GM18520 (cell line): ENCODE results near the gene PIK3R6.

Experiments
- ATAC-seq: cut with Tn5 transposase; IDR thresholded peaks from one replicate; pipeline ENCODE4 v1.9.1; 2021; ENCODE audit not compliant: unreplicated experiment

PIK3R6 gene

DNA sequence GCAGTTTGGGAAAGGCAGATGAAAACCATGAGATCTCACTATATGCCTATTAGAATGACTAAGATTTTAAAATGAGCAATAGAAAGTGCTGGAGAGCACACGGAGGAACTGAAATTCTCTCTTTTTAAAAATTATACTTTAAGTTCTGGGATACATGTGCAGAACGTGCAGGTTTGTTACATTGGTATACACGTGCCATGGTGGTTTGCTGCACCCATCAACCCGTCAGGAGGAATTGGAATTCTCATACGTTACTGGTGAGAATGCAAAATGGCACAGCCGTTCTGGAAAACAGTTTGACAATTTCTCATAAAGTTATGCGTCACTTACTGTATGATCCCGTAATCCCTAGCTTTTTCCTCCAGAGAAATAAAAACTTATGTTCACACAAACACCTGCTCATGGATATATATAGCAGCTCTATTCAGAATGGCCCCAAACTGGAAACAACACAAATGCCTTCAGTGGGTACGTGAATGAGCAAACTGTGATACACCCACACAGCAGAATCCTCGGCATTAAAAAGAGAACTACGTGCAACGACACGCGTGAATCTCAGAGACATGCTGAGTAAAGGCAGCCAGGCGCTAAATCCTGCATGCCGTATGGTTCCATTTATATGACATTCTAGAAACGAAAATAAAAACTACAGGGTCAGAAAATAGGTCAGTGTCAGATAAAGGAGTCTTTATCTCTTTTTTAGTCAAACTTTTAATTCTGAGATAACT is 11.8 kb downstream of the PIK3R6 start:
- ATAC-seq: peak; percentile 35

GRCh38 chr17:8851600-8851999 is 15.9 kb downstream of the PIK3R6 start:
- no peak for ATAC-seq

- no peak for ATAC-seq
Observed at GRCh38 chr17:8849311-8850041, 18.0 kb downstream of the PIK3R6 start.

- no peak for ATAC-seq
Observed at GRCh38 chr17:8847891-8848290, 19.6 kb downstream of the PIK3R6 start.

- ATAC-seq: no peak
Observed at GRCh38 chr17:8846768-8847211, 20.7 kb downstream of the PIK3R6 start.

DNA sequence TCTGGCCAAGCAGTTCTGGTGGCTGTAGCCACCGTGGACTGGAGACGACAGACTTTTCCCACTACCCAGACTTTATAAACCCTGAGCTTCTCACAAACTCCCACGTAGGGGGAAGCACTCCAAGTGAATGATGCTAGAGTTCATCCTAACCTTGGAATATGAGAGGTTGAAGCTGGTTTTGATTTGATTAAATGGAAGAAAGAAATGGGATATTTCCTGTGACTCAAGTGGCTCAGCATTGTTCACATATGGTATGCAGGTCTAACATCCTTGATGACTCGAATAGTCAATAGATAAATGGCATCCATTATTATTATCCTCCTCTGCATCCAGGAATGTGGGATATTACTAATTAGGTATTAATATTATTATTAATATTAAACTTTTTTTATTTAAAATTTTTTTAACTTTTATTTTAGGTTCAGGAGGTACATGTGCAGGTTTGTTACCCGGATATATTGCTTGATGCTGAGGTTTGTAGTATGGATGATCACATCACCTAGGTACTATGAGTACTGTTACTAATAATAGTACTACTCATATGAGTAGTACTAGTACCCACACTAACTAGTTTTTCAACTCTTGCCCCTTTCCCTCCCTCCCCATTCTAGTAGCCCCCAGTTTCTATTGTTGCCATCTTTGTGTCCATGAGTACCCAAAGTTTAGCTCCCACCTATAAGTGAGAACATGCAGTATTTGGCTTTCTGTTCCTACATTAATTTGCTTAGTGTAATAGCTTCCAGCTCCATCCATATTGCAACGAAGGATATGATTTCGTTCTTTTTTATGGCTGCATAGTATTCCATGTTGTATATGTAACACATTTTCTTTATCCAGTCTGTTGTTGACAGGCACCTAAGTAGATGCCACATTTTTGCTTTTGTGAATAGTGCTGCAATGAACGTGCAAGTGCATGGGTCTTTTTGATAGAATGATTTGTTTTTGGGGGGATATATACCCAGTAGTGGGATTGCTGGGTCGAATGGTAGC is 22.9 kb downstream of the PIK3R6 start:
- no peak for ATAC-seq

- ATAC-seq: no peak
Observed at GRCh38 chr17:8843344-8843743, 24.1 kb downstream of the PIK3R6 start.

DNA sequence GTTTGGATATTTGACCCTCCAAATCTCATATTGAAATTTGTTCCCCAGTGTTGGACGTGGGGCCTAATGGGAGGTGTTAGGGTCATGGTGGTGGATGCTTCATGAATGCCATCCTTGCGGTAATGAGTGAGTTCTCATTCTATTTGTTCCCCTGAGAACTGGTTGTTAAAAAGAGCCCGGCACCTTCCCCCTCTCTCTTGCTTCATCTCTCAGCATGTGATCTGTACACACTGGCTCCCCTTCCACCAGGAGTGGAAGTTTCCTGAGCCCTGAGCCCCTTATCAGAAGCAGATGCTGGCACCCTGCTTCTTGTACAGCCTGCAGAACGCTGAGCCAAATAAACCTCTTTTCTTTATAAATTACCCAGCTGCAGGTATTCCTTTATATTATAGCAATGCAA is 25.6 kb downstream of the PIK3R6 start:
- ATAC-seq: no peak

GRCh38 chr17:8839410-8839935 is 28.0 kb downstream of the PIK3R6 start:
- no peak for ATAC-seq

GRCh38 chr17:8838551-8839095 is 28.9 kb downstream of the PIK3R6 start:
- ATAC-seq: no peak

- ATAC-seq: no peak
Observed at GRCh38 chr17:8837563-8838075, 29.9 kb downstream of the PIK3R6 start.

DNA sequence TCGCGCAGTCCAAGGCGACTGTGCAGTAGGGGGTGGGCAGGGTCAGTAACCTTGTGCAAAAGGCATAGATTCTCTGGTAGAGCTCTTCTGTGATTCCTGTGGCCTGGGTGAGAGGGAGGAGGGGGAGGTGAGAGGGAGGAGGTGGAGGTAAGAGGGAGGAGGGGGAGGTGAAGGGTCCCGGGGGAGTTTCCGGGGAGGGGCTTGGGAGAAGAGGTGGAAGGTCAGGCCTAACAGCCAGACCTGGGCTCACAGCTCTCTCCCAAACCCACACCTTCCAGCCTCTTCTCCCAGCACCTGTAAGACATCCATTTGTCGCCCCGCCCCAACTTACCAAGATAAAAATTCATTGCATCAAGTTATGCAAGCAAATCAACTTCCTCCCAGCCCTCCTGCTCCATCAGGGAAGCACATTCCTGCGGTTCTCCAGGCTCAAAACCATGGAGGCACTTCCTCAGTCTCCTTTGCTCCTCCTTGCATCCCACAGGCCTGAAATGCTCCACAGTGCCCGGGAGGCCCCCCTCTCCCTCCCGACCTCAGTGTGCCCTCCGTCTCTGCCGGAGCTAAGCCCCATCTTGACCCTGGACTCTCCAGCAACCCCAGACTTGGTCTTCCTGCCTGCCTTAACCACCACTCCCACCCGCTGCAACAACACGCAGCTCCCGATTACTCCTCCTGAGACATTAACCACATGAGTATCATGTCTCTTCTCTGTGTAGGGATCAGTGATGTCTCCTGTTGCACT is 30.5 kb downstream of the PIK3R6 start:
- no peak for ATAC-seq

- ATAC-seq: no peak
Observed at GRCh38 chr17:8835631-8836364, 31.7 kb downstream of the PIK3R6 start.

- no peak for ATAC-seq
Observed at GRCh38 chr17:8835106-8835505, 32.4 kb downstream of the PIK3R6 start.

DNA sequence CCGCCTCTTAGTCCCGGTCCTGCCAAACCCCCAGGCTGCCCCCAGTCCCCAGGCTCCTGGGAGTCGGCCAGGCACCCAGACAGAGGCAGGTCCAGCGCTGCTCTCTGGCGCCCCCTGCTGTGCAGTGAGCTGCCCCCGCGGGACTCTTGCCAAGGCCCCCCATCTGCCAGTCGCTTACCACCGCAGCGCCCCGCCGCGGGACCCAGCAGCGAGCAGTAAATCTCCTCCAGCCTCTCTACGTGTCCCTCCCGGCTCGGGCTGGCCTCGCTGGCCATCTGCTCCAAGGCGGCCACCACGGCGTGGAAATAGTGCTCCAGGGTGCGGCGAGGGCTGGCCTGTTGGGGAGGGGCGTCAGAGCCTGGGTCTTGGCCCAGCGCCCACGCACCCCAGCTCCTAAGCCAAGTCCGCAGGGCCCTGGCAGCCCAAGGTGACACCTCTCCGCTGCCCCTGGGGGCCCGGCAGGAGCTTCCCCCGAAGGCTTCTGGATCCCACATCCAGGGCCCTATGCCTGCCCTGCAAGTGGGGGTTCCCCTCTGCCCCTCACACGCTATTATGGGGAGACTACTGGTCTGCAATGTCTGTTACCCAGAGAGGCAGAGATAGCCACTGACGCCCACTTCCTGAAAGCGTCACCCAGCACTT is 34.6 kb downstream of the PIK3R6 start:
- ATAC-seq: no peak

DNA sequence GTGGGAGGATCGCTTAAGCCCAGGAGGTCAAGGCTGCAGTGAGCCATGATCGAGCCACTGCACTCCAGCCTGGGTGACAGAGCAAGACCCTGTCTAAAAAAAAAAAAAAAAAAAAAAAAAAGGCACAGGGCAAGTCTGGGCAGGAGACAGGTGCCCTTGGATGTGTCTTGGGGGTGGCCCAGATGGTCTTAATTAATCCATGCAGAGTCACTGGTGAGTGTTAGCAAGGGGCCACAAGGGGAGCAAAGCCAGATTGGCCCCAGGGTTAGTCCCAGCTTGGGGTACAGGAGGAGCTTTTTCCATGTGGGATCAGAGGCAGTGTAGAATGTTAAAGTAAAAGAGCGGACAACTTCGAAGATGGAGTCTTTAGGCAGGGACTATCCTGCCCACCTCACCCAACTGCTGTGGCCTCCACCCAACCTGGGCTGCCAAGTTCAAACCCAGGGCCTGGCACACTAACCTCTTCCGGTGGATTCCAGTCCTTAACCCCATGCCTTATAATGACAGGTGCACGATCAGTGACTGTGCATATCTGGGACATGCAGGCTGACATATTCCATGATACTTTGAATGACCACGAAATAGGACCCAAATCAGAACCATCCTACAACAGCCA is 36.1 kb downstream of the PIK3R6 start:
- no peak for ATAC-seq

GRCh38 chr17:8830141-8830540 is 37.3 kb downstream of the PIK3R6 start:
- no peak for ATAC-seq
